ENCODE results near the gene RNLS. TPM values are rescaled to one million over a fixed set of nuclear protein-coding genes. Genes with fewer than 3 reads are reported as not detected.

Gene RNLS
- total RNA-seq, 1 experiment from 2014 or later: not detected

DNA sequence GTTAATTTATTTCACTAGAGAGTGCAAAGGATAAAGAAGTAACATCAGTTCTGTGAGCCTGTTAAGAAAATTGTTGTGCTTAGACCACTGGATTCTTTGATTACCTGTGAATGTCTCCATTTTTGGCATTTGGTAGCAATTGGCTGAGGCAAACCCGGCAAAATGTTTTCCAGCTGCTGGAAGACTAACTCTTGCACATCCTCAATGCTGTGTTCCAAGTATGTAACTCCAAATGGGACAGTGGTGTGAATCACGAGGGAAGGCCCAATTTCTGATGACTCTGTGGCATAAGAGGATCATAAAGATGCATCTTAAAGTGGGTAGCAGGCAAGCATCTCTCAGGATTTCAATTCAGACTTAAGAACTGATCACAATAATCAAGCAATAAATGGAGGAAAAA, 268.8 kb downstream of the RNLS start:
- POLR2A ChIA-PET: no interaction called here
- H3K79me2 ChIP-seq (ENCODE audit: insufficient read depth, low read length): no peaks in the 10 kb centered on the region
- H3K27ac ChIP-seq (ENCODE audit: low read depth, low read length): no peak overlapping the region
- CTCF ChIA-PET: no interaction called here
- ATAC-seq (no peak), DNase-seq (ENCODE audit: low read depth, low spot score) (no peak)
- no peaks in the 10 kb centered on the region for H3K9me2 ChIP-seq (ENCODE audit: insufficient read depth)
- BruUV-seq (replicated peaks): no TSS peak
- H3K4me3 ChIP-seq (replicated peaks in 1 of 2; ENCODE audit: low read depth in 1 of 2, low read length in 2 of 2): no peak overlapping the region
- no peaks in the 10 kb centered on the region for H3K27me3 ChIP-seq (ENCODE audit: insufficient read depth, low read length)
- H3K36me3 ChIP-seq (ENCODE audit: control insufficient read depth in 1 of 2, insufficient read depth in 2 of 2, low read length in 2 of 2): no peaks in the 10 kb centered on the region
- H3K9ac ChIP-seq (ENCODE audit: low read length): no peak overlapping the region
- TF ChIP-seq REST (IDR thresholded peaks at IDR 0.05; ENCODE audit: low read depth) (no peak), CEBPB (IDR thresholded peaks at IDR 0.05; ENCODE audit: low read depth) (no peak), EZH2phosphoT487 (IDR thresholded peaks at IDR 0.05; ENCODE audit: borderline replicate concordance) (no peak)
- no peak overlapping the region for H2AFZ ChIP-seq (ENCODE audit: low read depth, low read length, poor library complexity, severe bottlenecking)
- H4K20me1 ChIP-seq (ENCODE audit: insufficient read depth): no peaks in the 10 kb centered on the region
- H3K9me3 ChIP-seq (ENCODE audit: control insufficient read depth in 1 of 2, insufficient read depth in 1 of 2, low read depth in 1 of 2, low read length in 2 of 2): peaks cover 6% of the 10 kb centered on the region in 2 experiments; a peak in 1 of 4 replicates
- intact Hi-C loops (cut with micrococcal nuclease): no loop called here
- H3K4me2 ChIP-seq (ENCODE audit: low read length): no peak overlapping the region
- RAD21 ChIA-PET (ENCODE audit: low non-redundant PET in 1 of 2, low total read pairs in 2 of 2, uncharacterized antibody in 2 of 2, unreplicated experiment in 2 of 2): no interaction called here
- no peaks in the 10 kb centered on the region for H3K4me1 ChIP-seq (ENCODE audit: control insufficient read depth in 1 of 2, insufficient read depth in 2 of 2, low read length in 2 of 2)

DNA sequence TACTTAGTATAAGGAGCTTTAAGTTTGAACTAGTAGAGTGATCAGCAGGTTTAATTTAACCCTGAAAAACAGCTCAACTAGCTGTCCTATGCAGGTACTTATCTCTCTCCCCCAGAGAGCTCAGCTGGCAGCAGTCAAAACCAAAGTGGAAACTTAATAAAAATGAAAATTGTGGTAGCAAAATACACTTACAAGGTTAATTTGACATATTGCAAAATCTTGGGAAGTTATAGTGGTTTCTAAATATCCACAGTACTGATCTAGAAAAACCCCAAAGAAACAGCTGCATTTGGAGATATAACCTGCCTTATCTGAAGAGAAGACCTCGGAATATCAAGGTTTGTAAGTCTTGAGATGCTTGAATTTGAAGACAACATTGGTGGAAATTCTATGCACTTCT, 269.2 kb downstream of the RNLS start:
- Histone ChIP-seq H3K4me1 (ENCODE audit: control insufficient read depth in 1 of 2, insufficient read depth in 2 of 2, low read length in 2 of 2) (no peaks in the 10 kb centered on the region), H3K9me3 (ENCODE audit: control insufficient read depth in 1 of 2, insufficient read depth in 1 of 2, low read depth in 1 of 2, low read length in 2 of 2) (peaks cover under 1 to 3% of the 10 kb centered on the region in 2 experiments; a peak in 1 of 4 replicates), H3K36me3 (ENCODE audit: control insufficient read depth in 1 of 2, insufficient read depth in 2 of 2, low read length in 2 of 2) (no peaks in the 10 kb centered on the region), H3K4me3 (replicated peaks in 1 of 2; ENCODE audit: low read depth in 1 of 2, low read length in 2 of 2) (no peak overlapping the region), H3K9ac (ENCODE audit: low read length) (no peak overlapping the region), H3K79me2 (ENCODE audit: insufficient read depth, low read length) (no peaks in the 10 kb centered on the region), H3K27ac (ENCODE audit: low read depth, low read length) (no peak overlapping the region), H4K20me1 (ENCODE audit: insufficient read depth) (no peaks in the 10 kb centered on the region), H3K9me2 (ENCODE audit: insufficient read depth) (no peaks in the 10 kb centered on the region), H3K27me3 (ENCODE audit: insufficient read depth, low read length) (no peaks in the 10 kb centered on the region), H2AFZ (ENCODE audit: low read depth, low read length, poor library complexity, severe bottlenecking) (no peak overlapping the region), H3K4me2 (ENCODE audit: low read length) (no peak overlapping the region)
- no TSS peak for BruUV-seq (replicated peaks)
- intact Hi-C loops (cut with micrococcal nuclease): no loop called here
- POLR2A ChIA-PET: no interaction called here
- RAD21 ChIA-PET (ENCODE audit: low non-redundant PET in 1 of 2, low total read pairs in 2 of 2, uncharacterized antibody in 2 of 2, unreplicated experiment in 2 of 2): no interaction called here
- CTCF ChIA-PET: no interaction called here
- DNase-seq (ENCODE audit: low read depth, low spot score): no peak
- no peak for ATAC-seq
- TF ChIP-seq ELF1 (IDR thresholded peaks at IDR 0.05; ENCODE audit: borderline replicate concordance, low read depth) (no peak), ATF3 (IDR thresholded peaks at IDR 0.05) (no peak), EZH2 (IDR thresholded peaks at IDR 0.05) (no peak), ZFX (IDR thresholded peaks at IDR 0.05) (no peak), RAD21 (IDR thresholded peaks at IDR 0.05; ENCODE audit: low read depth) (no peak), FOSL1 (IDR thresholded peaks at IDR 0.05; ENCODE audit: low read depth) (no peak), EZH2phosphoT487 (IDR thresholded peaks at IDR 0.05; ENCODE audit: borderline replicate concordance) (no peak), POLR2AphosphoS5 (IDR thresholded peaks at IDR 0.05; ENCODE audit: low read depth, low read length) (no peak), CTCF (IDR thresholded peaks at IDR 0.05 in 2 of 3, conservative IDR thresholded peaks at IDR 0.05 in 1 of 3; ENCODE audit: borderline replicate concordance in 1 of 3, insufficient read depth in 1 of 3, low read depth in 2 of 3, low read length in 2 of 3) (no peak), ZBTB33 (IDR thresholded peaks at IDR 0.05; ENCODE audit: extremely low read depth, insufficient replicate concordance, low read length) (no peak), JUND (IDR thresholded peaks at IDR 0.05) (no peak)

All from HCT116 (cell line).